ENCODE data around the gene CRTC3.

CRTC3 gene

GRCh38 chr15:90563463-90563862 lies 33.7 kb downstream of the CRTC3 start:
- no peak for TF ChIP-seq ELF4 (IDR thresholded peaks at IDR 0.05)
- ChIA-PET CTCF (interaction anchor here (0.5 to 0.6 kb wide), 2 partner anchors 14 to 49 kb away, joined by 4 to 7 read pairs; no protein-coding TSS in a partner anchor), POLR2A (no interaction called here)
- no peak for DNase-seq (ENCODE audit: extremely low spot score)

- TF ChIP-seq NFRKB (IDR thresholded peaks at IDR 0.05): no peak
- TF ChIP-seq L3MBTL2 (conservative IDR thresholded peaks at IDR 0.05): no peak
- TF ChIP-seq PKNOX1 (IDR thresholded peaks at IDR 0.05): no peak
- TF ChIP-seq SUZ12 (IDR thresholded peaks at IDR 0.05): no peak
- TF ChIP-seq BHLHE40 (IDR thresholded peaks at IDR 0.05; ENCODE audit: borderline replicate concordance): no peak
- TF ChIP-seq ELF4 (IDR thresholded peaks at IDR 0.05): no peak
- ChIA-PET CTCF (interaction anchor here (0.5 kb wide), 1 partner anchor 15 kb away, joined by 7 read pairs; no protein-coding TSS in a partner anchor), POLR2A (no interaction called here)
- no peak for DNase-seq (ENCODE audit: extremely low spot score)
Measured at GRCh38 chr15:90564051-90564450, 34.3 kb downstream of the CRTC3 start.

- ChIA-PET POLR2A (no interaction called here), CTCF (no interaction called here)
Measured at GRCh38 chr15:90564590-90564989, 34.9 kb downstream of the CRTC3 start.

GRCh38 chr15:90565866-90566265 lies 36.1 kb downstream of the CRTC3 start:
- ChIA-PET CTCF (no interaction called here), POLR2A (no interaction called here)
- DNase-seq (ENCODE audit: extremely low spot score): no peak
- TF ChIP-seq NFRKB (IDR thresholded peaks at IDR 0.05) (no peak), TARDBP (IDR thresholded peaks at IDR 0.05) (no peak), ZNF384 (IDR thresholded peaks at IDR 0.05) (no peak), FOXM1 (IDR thresholded peaks at IDR 0.05; ENCODE audit: borderline replicate concordance) (no peak), LEF1 (IDR thresholded peaks at IDR 0.05; ENCODE audit: borderline replicate concordance) (no peak), L3MBTL2 (conservative IDR thresholded peaks at IDR 0.05) (no peak), SP1 (IDR thresholded peaks at IDR 0.05) (no peak), FOXK2 (IDR thresholded peaks at IDR 0.05) (no peak), HDGF (IDR thresholded peaks at IDR 0.05; ENCODE audit: borderline replicate concordance) (no peak)

More at GRCh38 chr15:90564590-90564989, 34.9 kb downstream of the CRTC3 start:
- TF ChIP-seq FOXK2 (IDR thresholded peaks at IDR 0.05) (no peak), TARDBP (IDR thresholded peaks at IDR 0.05) (no peak), SUZ12 (IDR thresholded peaks at IDR 0.05) (no peak), LEF1 (IDR thresholded peaks at IDR 0.05; ENCODE audit: borderline replicate concordance) (no peak), FOXA1 (IDR thresholded peaks at IDR 0.05) (no peak), PKNOX1 (IDR thresholded peaks at IDR 0.05) (no peak), L3MBTL2 (conservative IDR thresholded peaks at IDR 0.05) (no peak), ARNT (IDR thresholded peaks at IDR 0.05) (no peak), SP1 (IDR thresholded peaks at IDR 0.05) (no peak)
- no peak for DNase-seq (ENCODE audit: extremely low spot score)

- ChIA-PET CTCF (no interaction called here), POLR2A (no interaction called here)
- DNase-seq (ENCODE audit: extremely low spot score): no peak
- TF ChIP-seq SUZ12 (IDR thresholded peaks at IDR 0.05) (no peak), ARNT (IDR thresholded peaks at IDR 0.05) (no peak), ELF4 (IDR thresholded peaks at IDR 0.05) (no peak), L3MBTL2 (conservative IDR thresholded peaks at IDR 0.05) (no peak), CTBP1 (IDR thresholded peaks at IDR 0.05; ENCODE audit: borderline replicate concordance) (no peak), HDGF (IDR thresholded peaks at IDR 0.05; ENCODE audit: borderline replicate concordance) (no peak), LEF1 (IDR thresholded peaks at IDR 0.05; ENCODE audit: borderline replicate concordance) (no peak), BHLHE40 (IDR thresholded peaks at IDR 0.05; ENCODE audit: borderline replicate concordance) (no peak), FOXA1 (IDR thresholded peaks at IDR 0.05) (no peak), FOXM1 (IDR thresholded peaks at IDR 0.05; ENCODE audit: borderline replicate concordance) (no peak)
Measured at GRCh38 chr15:90570643-90571042, 40.9 kb downstream of the CRTC3 start.

- no peak for DNase-seq (ENCODE audit: extremely low spot score)
Measured at GRCh38 chr15:90571063-90571541, 41.4 kb downstream of the CRTC3 start.

GRCh38 chr15:90572893-90573292 lies 43.2 kb downstream of the CRTC3 start:
- no peak for DNase-seq (ENCODE audit: extremely low spot score)
- TF ChIP-seq LEF1 (IDR thresholded peaks at IDR 0.05; ENCODE audit: borderline replicate concordance) (no peak), L3MBTL2 (conservative IDR thresholded peaks at IDR 0.05) (no peak), BHLHE40 (IDR thresholded peaks at IDR 0.05; ENCODE audit: borderline replicate concordance) (no peak), PKNOX1 (IDR thresholded peaks at IDR 0.05) (no peak)
- ChIA-PET CTCF (no interaction called here), POLR2A (no interaction called here)

More at GRCh38 chr15:90571063-90571541, 41.4 kb downstream of the CRTC3 start:
- POLR2A ChIA-PET: no interaction called here
- CTCF ChIA-PET: no interaction called here
- TF ChIP-seq NFRKB (IDR thresholded peaks at IDR 0.05) (no peak), L3MBTL2 (conservative IDR thresholded peaks at IDR 0.05) (no peak), TARDBP (IDR thresholded peaks at IDR 0.05) (no peak), FOXM1 (IDR thresholded peaks at IDR 0.05; ENCODE audit: borderline replicate concordance) (no peak), ARNT (IDR thresholded peaks at IDR 0.05) (no peak), HDGF (IDR thresholded peaks at IDR 0.05; ENCODE audit: borderline replicate concordance) (no peak), LEF1 (IDR thresholded peaks at IDR 0.05; ENCODE audit: borderline replicate concordance) (no peak), ZNF384 (IDR thresholded peaks at IDR 0.05) (no peak)
